ENCODE results near the gene TOB1.

The TOB1 gene

DNA sequence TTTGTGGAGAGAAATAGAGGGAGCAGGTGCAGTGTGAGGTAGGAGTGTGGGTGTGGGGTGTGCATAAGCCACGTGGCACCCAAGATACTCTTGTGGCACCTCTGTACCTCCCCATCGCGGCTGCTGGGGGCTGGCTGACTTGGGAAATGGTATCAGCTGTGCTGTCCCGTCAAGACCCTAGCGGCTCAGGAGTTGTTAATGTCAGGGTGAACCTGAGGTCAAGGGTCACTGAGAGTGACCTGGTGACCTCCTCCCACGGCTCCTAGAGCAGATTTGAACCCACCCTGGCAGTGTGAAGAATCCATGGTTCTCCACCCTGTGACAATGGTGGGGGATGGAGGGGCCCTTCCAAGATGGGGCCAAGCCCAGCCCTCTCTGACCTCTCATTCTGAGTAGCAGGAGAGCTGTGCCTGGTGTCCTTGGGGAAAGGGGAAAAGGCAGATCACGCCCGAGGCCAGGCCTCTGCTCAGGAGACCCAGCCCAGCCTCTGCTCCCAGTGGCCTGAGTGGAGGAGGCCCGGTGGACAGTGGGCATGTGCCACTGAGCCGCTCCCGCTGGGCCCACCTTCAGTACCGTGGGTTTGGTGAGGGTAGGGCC is 33.8 kb downstream of the TOB1 start:
- DNase-seq (ENCODE audit: low read depth in 1 of 2, low spot score in 1 of 2): no peak

DNA sequence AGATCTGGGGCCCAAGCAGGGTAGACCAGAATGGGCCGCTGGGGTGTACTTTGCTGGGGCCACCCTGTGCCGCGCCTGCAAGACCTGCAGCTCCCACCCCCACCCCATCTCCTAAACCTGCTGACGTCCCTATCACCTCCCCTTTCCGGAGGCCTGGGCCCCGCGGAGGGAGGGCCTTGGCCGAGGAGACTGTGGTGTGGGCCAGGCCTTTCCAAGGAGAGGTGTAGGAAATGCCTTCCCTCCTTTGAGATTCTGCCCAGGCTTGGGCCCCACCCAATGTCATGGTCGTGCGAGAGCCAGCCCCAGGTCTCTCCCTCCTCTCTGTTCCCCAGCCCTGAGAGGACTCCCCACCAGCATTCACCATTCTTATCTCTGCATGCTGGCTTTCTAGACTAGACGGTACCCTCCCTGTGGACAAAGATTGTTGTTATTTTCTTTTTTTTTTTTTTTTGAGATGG is 34.7 kb downstream of the TOB1 start:
- no peak for DNase-seq (ENCODE audit: low read depth in 1 of 2, low spot score in 1 of 2)

- DNase-seq (ENCODE audit: low read depth in 1 of 2, low spot score in 1 of 2): no peak
Observed at GRCh38 chr17:50830994-50831393, 35.2 kb downstream of the TOB1 start.

- DNase-seq (ENCODE audit: low read depth in 1 of 2, low spot score in 1 of 2): no peak
Observed at GRCh38 chr17:50830352-50830751, 35.8 kb downstream of the TOB1 start.

DNA sequence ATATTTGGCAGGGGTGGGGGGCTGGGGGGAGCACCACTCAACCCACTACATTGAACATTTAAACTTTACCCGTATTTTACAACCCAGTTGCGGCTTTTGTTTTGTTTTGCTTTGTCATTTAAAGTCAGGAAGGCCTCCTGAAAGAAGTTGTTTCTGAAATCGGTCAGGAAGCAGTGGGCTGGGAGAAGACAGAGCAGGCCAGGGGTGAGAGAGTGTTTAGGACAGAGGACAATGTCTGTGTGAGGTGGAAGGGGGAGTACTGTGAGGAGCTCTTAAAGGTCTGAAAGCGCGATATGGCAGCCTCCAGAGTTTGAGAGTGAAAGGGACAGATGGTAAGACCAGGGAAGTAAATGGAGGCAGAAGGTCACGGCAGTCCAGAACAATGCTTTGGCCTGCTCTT is 36.8 kb downstream of the TOB1 start:
- DNase-seq (ENCODE audit: low read depth in 1 of 2, low spot score in 1 of 2): no peak

- no peak for DNase-seq (ENCODE audit: low read depth in 1 of 2, low spot score in 1 of 2)
Observed at GRCh38 chr17:50828508-50829170, 37.5 kb downstream of the TOB1 start.

DNA sequence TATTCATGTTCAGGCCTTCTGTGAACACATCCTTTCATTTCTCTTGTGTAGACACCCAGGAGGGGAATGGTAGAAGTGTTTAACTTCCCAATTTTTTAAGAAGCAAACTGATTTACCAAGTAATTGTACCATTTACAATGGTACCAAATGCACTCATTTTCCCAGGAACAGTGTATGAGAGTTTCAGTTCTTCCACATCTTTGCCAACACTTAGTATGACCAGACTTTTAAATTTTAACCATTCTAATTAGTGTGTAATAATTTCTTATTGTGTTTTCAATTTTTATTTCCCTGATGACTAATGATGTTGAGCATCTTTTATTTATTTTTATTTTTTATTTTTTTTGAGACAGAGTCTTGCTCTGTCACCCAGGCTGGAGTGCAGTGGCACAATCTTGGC is 41.0 kb downstream of the TOB1 start:
- DNase-seq (ENCODE audit: low read depth in 1 of 2, low spot score in 1 of 2): no peak

DNA sequence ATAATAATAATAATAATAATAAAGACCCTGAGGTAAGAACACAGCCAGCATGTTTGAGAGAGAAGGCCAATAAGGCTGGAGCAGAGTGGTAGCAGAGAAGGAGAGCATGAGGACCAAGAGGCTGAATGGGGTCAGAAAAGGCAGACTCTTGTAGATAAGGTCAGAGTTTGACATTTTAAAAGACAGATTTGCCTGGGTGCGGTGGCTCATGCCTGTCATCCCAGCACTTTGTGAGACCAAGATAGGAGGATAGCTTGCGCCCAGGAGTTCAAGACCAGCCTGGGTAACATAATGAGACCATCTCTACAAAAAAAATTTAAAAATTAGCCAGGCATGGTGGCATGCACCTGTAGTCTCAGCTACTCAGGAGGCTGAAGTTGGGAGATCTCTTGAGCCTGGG is 41.7 kb downstream of the TOB1 start:
- no peak for DNase-seq (ENCODE audit: low read depth in 1 of 2, low spot score in 1 of 2)

GRCh38 chr17:50822550-50822949 is 43.6 kb downstream of the TOB1 start:
- DNase-seq (ENCODE audit: low read depth in 1 of 2, low spot score in 1 of 2): no peak

- DNase-seq (ENCODE audit: low read depth in 1 of 2, low spot score in 1 of 2): no peak
Observed at GRCh38 chr17:50820651-50821050, 45.5 kb downstream of the TOB1 start.

DNA sequence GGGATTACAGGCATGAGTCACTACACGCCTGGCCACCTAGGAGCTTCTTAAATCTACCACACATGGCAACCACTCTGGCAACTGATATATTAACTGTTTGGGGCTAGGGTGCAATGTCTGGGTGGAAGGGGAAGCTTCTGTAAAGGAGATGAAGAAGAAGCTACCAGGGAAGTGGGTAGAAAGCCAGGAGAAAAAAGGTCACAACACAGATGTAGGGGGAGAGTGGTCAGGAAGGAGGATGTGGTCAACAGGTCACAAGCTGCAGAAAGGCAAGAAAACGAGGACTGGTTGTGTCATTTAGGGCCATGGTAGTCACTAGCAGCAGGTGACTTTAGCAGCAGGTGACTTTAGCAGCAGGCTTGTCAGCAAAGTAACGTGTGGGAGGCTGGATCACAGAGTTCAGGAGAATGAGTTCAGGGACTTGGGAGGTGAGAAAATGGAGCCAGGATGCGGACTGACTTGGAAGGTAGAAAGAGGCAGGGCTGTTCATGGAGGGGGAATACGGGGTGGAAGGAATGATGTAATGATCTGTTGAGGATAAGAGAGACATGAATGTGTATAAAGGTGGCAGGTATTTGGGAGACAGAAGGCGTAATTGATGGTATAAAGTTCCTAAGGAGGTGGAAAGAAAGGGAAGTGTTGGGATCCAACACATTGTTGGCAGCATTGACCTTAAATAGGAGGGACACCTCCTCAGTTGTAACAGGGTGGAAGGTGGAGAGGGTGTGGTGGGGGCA is 47.1 kb downstream of the TOB1 start:
- DNase-seq (ENCODE audit: low read depth in 1 of 2, low spot score in 1 of 2): no peak

DNA sequence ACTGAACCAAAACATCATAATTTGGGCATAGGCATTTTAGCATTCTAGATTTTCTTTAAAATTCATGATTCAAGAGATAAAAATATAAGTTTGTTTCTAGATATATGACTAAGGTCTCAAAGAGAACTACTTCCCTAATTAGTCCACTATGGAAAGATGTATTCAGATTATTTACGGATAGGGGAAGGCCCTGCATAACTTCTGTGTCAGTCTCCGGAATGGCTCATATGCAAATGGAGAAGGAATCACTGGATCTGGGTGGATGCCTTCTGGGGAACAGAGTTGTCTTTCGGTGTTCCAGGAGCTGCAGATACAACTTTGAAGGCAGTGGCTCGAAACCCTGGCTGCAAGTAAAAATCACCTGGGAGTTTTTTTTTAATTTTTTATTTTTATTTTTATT is 47.9 kb downstream of the TOB1 start:
- no peak for DNase-seq (ENCODE audit: low read depth in 1 of 2, low spot score in 1 of 2)

DNA sequence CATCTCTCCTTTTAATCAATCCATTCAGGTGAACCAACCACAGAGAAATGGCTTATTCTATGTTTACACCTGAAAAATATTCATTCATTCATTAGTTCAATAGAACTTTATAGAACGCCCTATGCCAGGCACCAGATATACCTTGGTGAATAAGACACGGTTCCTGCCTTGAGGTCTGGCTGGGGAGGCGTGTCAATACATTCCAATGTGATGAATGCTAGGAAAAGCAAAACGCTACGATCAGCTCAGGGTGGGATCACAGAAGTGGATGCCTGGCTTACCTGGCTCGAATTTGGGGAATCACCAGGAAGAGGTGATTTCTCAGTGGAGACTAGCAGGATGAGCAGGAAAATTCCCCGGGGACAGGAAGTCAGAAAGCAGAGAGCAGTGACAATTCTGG is 48.3 kb downstream of the TOB1 start:
- no peak for DNase-seq (ENCODE audit: low read depth in 1 of 2, low spot score in 1 of 2)

GRCh38 chr17:50816771-50817751 is 49.1 kb downstream of the TOB1 start:
- DNase-seq (ENCODE audit: low read depth in 1 of 2, low spot score in 1 of 2): peak; percentile 40 to 46

DNA sequence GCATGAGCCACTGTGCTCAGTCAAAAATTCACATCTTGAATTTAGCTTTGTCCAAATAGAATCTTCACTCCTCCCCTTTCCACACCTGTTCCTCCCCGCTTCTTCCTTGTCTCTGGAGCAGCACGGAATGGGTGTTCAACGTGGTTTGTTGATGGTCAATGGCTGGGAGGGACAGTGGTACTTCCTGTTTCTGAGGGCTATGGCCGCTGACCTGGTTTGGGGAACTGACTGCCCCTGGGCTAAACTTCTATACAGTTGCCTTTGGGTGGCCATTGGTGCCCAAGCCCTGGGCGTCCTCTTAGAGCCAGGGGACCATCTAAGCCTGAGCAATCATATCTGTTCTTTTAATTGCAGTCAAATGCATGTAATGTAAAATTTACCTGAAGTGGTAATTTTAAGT is 49.9 kb downstream of the TOB1 start:
- DNase-seq (ENCODE audit: low read depth in 1 of 2, low spot score in 1 of 2): no peak

DNA sequence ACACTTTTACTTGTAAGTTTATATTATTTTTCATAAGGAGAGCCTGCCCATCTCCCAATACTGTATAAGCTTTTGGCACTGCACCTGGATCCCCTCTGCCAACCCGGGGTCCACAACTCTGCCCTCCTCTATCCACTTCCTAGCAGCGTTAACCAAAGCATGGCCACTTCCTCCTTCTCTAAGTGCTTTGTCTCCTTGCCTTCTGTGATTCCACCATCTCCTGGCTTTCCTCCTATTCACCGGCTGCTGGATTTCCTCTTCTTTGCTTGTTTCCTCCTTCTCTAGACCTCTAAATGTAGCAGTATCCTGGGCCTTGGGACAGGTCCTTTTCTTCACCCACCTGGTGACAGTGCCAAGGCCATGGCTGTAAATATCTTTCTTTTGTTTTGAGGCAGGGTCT is 50.8 kb downstream of the TOB1 start:
- DNase-seq (ENCODE audit: low read depth in 1 of 2, low spot score in 1 of 2): no peak

DNA sequence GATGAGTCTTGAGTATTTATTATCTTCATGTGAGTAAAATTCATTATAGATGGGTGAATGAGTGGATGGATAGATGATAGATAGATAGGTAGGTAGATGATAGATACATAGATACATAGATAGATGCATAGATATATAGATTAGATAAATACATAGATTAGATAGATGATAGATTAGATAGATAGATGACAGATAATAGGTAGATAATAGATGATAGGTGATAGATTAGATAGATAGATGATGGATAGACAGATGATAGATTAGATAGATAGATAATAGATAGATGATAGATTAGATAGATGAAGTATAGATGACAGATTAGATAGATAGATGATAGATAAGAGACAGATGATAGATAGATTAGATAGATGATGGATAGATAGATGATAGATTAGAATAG is 52.6 kb downstream of the TOB1 start:
- DNase-seq (ENCODE audit: low read depth in 1 of 2, low spot score in 1 of 2): no peak

Measured in stimulated activated CD4-positive, alpha-beta T cell treated with anti-CD3 and anti-CD28 coated beads, Interleukin-15, amount 100 ng/mL, for 1 hour (primary cell).